Psoas muscle (tissue), 8 donors: ENCODE data around the gene RP9. TPM values are rescaled to one million over a fixed set of nuclear protein-coding genes. Genes with fewer than 3 reads are reported as not detected.
A peak's percentile ranks its signal among the peaks of the same experiment; 100 is the strongest.

Experiments
- ATAC-seq, 4 donors: fragments of 200-7000 bp; cut with Tn5 transposase; one replicate each; pipeline ENCODE4 v1.9.1; 2020; ENCODE audit warnings: moderate library complexity in 3 of 4, mild to moderate bottlenecking in 2 of 4
- DNase-seq, 2 donors: peaks; one replicate each; pipeline ENCODE4 v3.0.0-alpha.2; 2020
- H3K27ac ChIP-seq: fragments of 200-600 bp; one replicate; pipeline ENCODE4 v1.8.0; 2022
- H3K27me3 ChIP-seq, 3 donors: fragments of 200-600 bp in 1 of 3; one replicate each; pipeline versions ENCODE4 v1.6.1 to v1.8.0; 2013 to 2022; ENCODE audit warnings: low read length in 2 of 3, mild to moderate bottlenecking in 2 of 3, moderate library complexity in 1 of 3; ENCODE audit not compliant: insufficient read depth in 3 of 3
- H3K36me3 ChIP-seq, 2 donors: fragments of 200-600 bp in 1 of 2; one replicate each; pipeline versions ENCODE4 v1.6.1 to v1.8.0; 2013 to 2022; ENCODE audit warnings: low read depth in 1 of 2, mild to moderate bottlenecking in 1 of 2, moderate library complexity in 1 of 2; ENCODE audit not compliant: insufficient read depth in 1 of 2
- H3K4me1 ChIP-seq: fragments of 200-600 bp; one replicate; pipeline ENCODE4 v1.8.0; 2022
- H3K4me3 ChIP-seq: fragments of 200-600 bp; one replicate; pipeline ENCODE4 v1.8.0; 2022; ENCODE audit warnings: mild to moderate bottlenecking
- H3K9me3 ChIP-seq: fragments of 200-600 bp; one replicate; pipeline ENCODE4 v1.8.0; 2022
- WGBS, 3 donors: extraction: QIAGEN DNeasy Blood & Tissue Kit; methylation state at CpG; one replicate each; pipeline versions ENCODE4 v1.1.6 to v1.1.7; 2013; 5-methylcytosine and 5-hydroxymethylcytosine counted together
- intact Hi-C, 2 donors: fragments of 100-400 bp; cut with DNase I; formaldehyde crosslinking; loops; one replicate each; pipeline versions ENCODE4 v1.11.0 to v1.14.2; 2022
- polyA plus RNA-seq, 3 donors: library from polyadenylated mRNA; stranded (reverse); fragments of 200-250 nt; gene quantifications; one replicate each; pipeline ENCODE4 v1.2.3, GENCODE V29; 2013
- total RNA-seq, 4 donors: library from RNA; stranded (reverse); fragmentation: NEBNext Ultra II Directional in 2 of 4; extraction: Animal tissue kit (Norgen Biotek cat#: 25700) in 2 of 4; gene quantifications; one replicate each; pipeline versions ENCODE4 v1.2.1 to v1.2.4, GENCODE V29; 2021 to 2023
- TF ChIP-seq, protein P1 (sequence below): fragments of 200-600 bp; IDR thresholded peaks from one replicate; pipeline ENCODE4 v1.8.0; 2022; ENCODE audit warnings: antibody characterized with exemption
- donor health status: healthy with polysubstance abuse.
- donor health status: DM: no; HTN: no; CAD: no; lungs with moderate emphysema.
- donor health status: Bipolar disorder and iron deficiency.
- donor health status: healthy.
- donor health status: DM: yes; HTN: yes; CAD: no.
- donor health status: DM: no; HTN: no; CAD: no.
- donor health status: DM: no; HTN: no; CAD: no.
- donor health status: DM: yes; HTN: yes; CAD: no.

RP9 gene
- total and polyA plus RNA-seq, 7 donors: 15.4 to 27.6 (median 23.1) TPM

DNA sequence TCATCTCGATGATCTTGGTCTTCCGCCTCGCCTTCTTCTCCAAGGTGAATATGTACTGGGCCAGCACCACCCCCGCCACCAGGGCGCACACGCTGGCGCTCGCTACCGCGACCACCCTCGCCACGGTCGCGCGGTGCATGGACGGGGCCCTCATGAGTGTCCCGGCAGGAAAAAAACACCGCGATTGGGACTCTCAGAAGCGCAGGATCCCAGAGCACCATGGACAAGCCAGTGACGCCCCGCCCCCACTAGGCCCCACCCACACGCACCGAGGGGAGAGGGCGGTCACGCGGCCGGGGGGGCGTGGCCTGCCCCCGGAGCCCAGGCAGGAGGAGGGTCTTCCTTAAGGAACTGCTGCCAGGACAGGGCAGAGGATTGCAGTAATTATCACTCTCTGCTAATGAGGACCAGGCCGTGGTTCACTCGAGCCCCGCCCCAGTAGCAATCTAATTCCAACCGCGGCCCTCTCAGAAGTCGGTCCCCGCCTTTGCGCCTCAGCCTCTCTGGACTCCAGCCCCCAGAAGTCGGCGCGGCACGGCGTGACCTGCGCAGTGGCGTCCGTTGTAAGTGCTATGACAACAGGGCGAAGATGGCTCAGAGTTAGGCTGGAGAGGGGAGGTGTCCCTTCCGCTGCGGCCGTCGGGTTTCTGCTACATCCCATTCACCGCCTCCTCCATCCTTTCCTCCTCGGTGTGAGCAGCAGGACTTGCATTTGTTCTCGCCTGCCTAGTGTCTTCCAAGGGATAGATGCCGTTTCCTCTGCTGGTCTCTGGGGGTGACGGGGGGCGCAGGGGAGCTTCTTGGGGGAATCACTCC, 20.0 kb upstream of the RP9 start, which contains the start of gene BBS9:
Gene BBS9 (plus strand): TSS at position 575 of the 816 bp plus-strand sequence. CDS start 16,689 bp downstream, outside the sequence.
- intact Hi-C loops: no loop called here
- DNase-seq: peak; percentile 93 to 97

GRCh38 chr7:33128631-33128989, 19.4 kb upstream of the RP9 start:
- TF ChIP-seq, protein P1, sequence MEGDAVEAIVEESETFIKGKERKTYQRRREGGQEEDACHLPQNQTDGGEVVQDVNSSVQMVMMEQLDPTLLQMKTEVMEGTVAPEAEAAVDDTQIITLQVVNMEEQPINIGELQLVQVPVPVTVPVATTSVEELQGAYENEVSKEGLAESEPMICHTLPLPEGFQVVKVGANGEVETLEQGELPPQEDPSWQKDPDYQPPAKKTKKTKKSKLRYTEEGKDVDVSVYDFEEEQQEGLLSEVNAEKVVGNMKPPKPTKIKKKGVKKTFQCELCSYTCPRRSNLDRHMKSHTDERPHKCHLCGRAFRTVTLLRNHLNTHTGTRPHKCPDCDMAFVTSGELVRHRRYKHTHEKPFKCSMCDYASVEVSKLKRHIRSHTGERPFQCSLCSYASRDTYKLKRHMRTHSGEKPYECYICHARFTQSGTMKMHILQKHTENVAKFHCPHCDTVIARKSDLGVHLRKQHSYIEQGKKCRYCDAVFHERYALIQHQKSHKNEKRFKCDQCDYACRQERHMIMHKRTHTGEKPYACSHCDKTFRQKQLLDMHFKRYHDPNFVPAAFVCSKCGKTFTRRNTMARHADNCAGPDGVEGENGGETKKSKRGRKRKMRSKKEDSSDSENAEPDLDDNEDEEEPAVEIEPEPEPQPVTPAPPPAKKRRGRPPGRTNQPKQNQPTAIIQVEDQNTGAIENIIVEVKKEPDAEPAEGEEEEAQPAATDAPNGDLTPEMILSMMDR: no peak
- intact Hi-C loops: no loop called here
- Histone ChIP-seq H3K27me3 (no peaks in the 10 kb centered on the region), H3K36me3 (no peaks in the 10 kb centered on the region), H3K9me3 (no peaks in the 10 kb centered on the region), H3K27ac (peak overlapping the region; percentile 86), H3K4me1 (peaks cover 14% of the 10 kb centered on the region), H3K4me3 (peak overlapping the region; percentile 92)
- WGBS, 3 donors: 0% methylated on average over 3 of the region's 3 CpGs
- DNase-seq (no peak), ATAC-seq (no peak)

More for the DNA sequence above, 20.0 kb upstream of the RP9 start, which contains the start of gene BBS9:
- ATAC-seq: peak; percentile 99
- Histone ChIP-seq H3K36me3 (no peaks in the 10 kb centered on the region), H3K9me3 (no peaks in the 10 kb centered on the region), H3K27ac (peak within 1 kb of the TSS; percentile 86), H3K4me3 (peak within 1 kb of the TSS; percentile 92), H3K27me3 (no peaks in the 10 kb centered on the region), H3K4me1 (peaks cover 14% of the 10 kb centered on the region)
- TF ChIP-seq, protein P1: no peak
- WGBS, 3 donors: 0% methylated on average over 45 to 57 of the region's 57 CpGs

- DNase-seq (no peak), ATAC-seq (no peak)
- H3K9me3 ChIP-seq: no peaks in the 10 kb centered on the region
- H3K4me1 ChIP-seq: peaks cover 14% of the 10 kb centered on the region
- no peaks in the 10 kb centered on the region for H3K27me3 ChIP-seq
- no peak overlapping the region for H3K27ac ChIP-seq
- intact Hi-C loops: no loop called here
- H3K4me3 ChIP-seq: no peak overlapping the region
- WGBS, 3 donors: 58 to 72% (median 65%) methylated on average over 2 of the region's 2 CpGs
- no peaks in the 10 kb centered on the region for H3K36me3 ChIP-seq
- TF ChIP-seq, protein P1: no peak
Measured at GRCh38 chr7:33127085-33127484, 17.9 kb upstream of the RP9 start.

DNA sequence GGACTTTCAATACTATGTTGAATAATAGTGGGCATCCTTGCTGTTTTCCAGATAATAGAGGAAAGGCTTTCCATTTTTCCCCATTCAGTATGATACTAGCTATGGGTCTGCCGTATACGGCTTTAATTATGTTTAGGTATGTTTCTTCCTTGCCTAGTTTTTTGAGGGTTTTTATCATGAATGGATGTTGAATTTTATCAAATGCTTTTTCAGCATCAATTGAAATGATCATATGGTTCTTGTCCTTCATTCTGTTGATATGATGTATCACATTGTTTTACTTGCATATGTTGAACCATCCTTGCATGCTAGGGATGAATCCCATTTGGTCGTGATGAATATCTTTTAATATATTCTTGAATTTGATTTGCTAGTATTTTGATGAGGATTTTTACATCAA, 9.2 kb upstream of the RP9 start:
- TF ChIP-seq, protein P1: no peak
- no peaks in the 10 kb centered on the region for H3K4me1 ChIP-seq
- intact Hi-C loops: no loop called here
- no peak for DNase-seq
- no peaks in the 10 kb centered on the region for H3K27me3 ChIP-seq
- H3K4me3 ChIP-seq: no peak overlapping the region
- H3K36me3 ChIP-seq: no peaks in the 10 kb centered on the region
- peaks cover 3% of the 10 kb centered on the region for H3K9me3 ChIP-seq
- H3K27ac ChIP-seq: no peak overlapping the region
- 93 to 96% (median 95%) methylated on average over 3 of the region's 3 CpGs for WGBS, 3 donors
- ATAC-seq: no peak
